Right lobe of liver (tissue), 6 donors: ENCODE data around the gene MST1. TPM values are rescaled to one million over a fixed set of nuclear protein-coding genes. Genes with fewer than 3 reads are reported as not detected.

Experiments
- ATAC-seq, 4 donors: fragments of 200-7000 bp; cut with Tn5 transposase; one replicate each; pipeline ENCODE4 v1.9.1; 2020; ENCODE audit warnings: mild to moderate bottlenecking in 4 of 4, moderate library complexity in 4 of 4
- DNase-seq, 3 donors: peaks; one replicate each; pipeline ENCODE4 v3.0.0-alpha.2; 2020
- H3K27ac ChIP-seq, 3 donors: fragments of 200-600 bp; one replicate each; pipeline ENCODE4 v1.8.0; 2022
- H3K27me3 ChIP-seq, 2 donors: fragments of 200-600 bp; one replicate each; pipeline ENCODE4 v1.8.0; 2022
- H3K36me3 ChIP-seq, 4 donors: fragments of 200-600 bp; sonication (generic) in 1 of 4; one replicate each; pipeline versions ENCODE4 v1.5.1 to v1.8.0; 2017 to 2022; ENCODE audit warnings: control low read depth in 1 of 4
- H3K4me1 ChIP-seq, 4 donors: fragments of 200-600 bp; sonication (generic) in 1 of 4; one replicate each; pipeline versions ENCODE4 v1.5.1 to v1.8.0; 2017 to 2022; ENCODE audit warnings: control low read depth in 1 of 4
- H3K4me3 ChIP-seq, 3 donors: fragments of 200-600 bp; one replicate each; pipeline ENCODE4 v1.8.0; 2022
- H3K9me3 ChIP-seq, 4 donors: fragments of 200-600 bp; sonication (generic) in 1 of 4; one replicate each; pipeline versions ENCODE4 v1.5.1 to v1.8.0; 2017 to 2022; ENCODE audit warnings: control low read depth in 1 of 4
- POLR2A ChIP-seq: fragments of 450-650 bp; IDR thresholded peaks from one replicate; pipeline ENCODE4 v1.6.1; 2017; ENCODE audit warnings: antibody characterized with exemption, mild to moderate bottlenecking
- WGBS: methylation state at CpG from one replicate; pipeline ENCODE4 v1.1.6; 2018; ENCODE audit warnings: low coverage, low lambda C conversion rate; ENCODE audit not compliant: insufficient coverage; ENCODE audit errors: missing lambda C conversion rate; 5-methylcytosine and 5-hydroxymethylcytosine counted together
- intact Hi-C, 2 donors: fragments of 100-400 bp; cut with DNase I; formaldehyde crosslinking; loops; one replicate each; pipeline versions ENCODE4 v1.11.2 to v1.14.1; 2022
- total RNA-seq, 6 experiments: library from RNA; depleted of rRNA in 2 of 6; stranded (reverse); fragments of >200 nt in 2 of 6; fragmentation: NEBNext Ultra II Directional in 3 of 6; extraction: Animal tissue kit (Norgen Biotek cat#: 25700) in 3 of 6; gene quantifications; one replicate each; pipeline versions ENCODE4 v1.1.0 to v1.2.4, GENCODE V29; 2016 to 2023
- TF ChIP-seq, protein P1 (sequence below), 4 donors: fragments of 200-600 bp in 3 of 4; fragments of 450-650 bp in 1 of 4; IDR thresholded peaks; one replicate each; pipeline versions ENCODE4 v1.5.1 to v1.8.0; 2016 to 2022; ENCODE audit warnings: antibody characterized with exemption in 4 of 4, mild to moderate bottlenecking in 2 of 4
- donor health status: DM: no; HTN: yes; CAD: no.
- donor health status: DM: no; HTN: no; CAD: no.
- donor health status: DM: no; HTN: no; CAD: no.
- donor health status: DM: no; HTN: yes; CAD: no.
- donor health status: DM: no; HTN: yes; CAD: no.

Gene MST1
- total RNA-seq, 6 experiments from 2014 or later = 321 to 695 (median 632) TPM

DNA sequence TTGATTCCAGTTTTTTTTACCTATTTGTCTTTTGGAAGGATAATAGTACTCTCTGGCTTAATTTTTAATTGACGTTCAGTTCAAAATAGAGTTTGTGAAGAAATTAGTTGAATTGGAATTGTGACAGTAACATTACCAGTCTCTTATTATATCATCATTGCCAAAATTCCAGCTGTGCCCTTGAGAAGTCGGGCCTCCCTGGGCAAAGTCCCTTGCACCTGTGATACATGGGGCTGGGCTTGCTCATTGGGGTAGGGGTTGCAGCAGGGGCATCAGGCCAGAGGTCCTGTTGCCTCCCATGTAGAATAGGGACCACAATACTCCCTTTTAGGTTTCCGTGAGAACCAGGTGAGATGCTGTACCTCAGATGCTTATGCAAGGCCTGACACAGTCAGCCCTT lies 43.0 kb downstream of the MST1 start:
- Histone ChIP-seq H3K9me3 (no peaks in the 10 kb centered on the region), H3K27me3 (no peaks in the 10 kb centered on the region), H3K36me3 (no peaks in the 10 kb centered on the region), H3K27ac (no peak overlapping the region), H3K4me1 (peaks cover 0 to 9% (median 0%) of the 10 kb centered on the region in 4 donors), H3K4me3 (no peak overlapping the region)
- ATAC-seq = peak in 3 of 4 donors; percentile 8 to 50 (median 43)
- TF ChIP-seq POLR2A = no peak
- TF ChIP-seq, protein P1, sequence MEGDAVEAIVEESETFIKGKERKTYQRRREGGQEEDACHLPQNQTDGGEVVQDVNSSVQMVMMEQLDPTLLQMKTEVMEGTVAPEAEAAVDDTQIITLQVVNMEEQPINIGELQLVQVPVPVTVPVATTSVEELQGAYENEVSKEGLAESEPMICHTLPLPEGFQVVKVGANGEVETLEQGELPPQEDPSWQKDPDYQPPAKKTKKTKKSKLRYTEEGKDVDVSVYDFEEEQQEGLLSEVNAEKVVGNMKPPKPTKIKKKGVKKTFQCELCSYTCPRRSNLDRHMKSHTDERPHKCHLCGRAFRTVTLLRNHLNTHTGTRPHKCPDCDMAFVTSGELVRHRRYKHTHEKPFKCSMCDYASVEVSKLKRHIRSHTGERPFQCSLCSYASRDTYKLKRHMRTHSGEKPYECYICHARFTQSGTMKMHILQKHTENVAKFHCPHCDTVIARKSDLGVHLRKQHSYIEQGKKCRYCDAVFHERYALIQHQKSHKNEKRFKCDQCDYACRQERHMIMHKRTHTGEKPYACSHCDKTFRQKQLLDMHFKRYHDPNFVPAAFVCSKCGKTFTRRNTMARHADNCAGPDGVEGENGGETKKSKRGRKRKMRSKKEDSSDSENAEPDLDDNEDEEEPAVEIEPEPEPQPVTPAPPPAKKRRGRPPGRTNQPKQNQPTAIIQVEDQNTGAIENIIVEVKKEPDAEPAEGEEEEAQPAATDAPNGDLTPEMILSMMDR (IDR thresholded peaks at IDR 0.05) = no peak
- intact Hi-C loops = no loop called here
- 19% methylated on average over 2 of the region's 3 CpGs for WGBS
- DNase-seq = no peak

DNA sequence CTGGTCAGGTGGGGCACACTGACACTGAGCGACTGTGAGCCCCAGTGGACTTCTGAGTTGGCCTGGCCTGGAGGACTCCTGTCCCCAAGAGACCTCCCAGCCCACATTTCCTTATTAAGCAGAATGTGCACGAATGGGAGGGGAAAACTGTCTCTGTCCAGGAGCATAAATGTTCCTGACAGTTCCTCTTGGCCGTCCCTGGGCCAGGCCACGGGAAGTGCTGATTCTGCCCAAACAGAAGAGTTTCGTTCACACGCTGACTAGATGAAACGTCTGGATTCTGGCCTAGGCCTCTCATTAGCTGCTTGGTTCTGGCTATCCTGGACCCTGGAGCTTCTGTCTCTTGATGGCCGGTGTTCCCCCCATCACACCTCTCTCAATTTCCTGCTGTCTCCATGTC lies 44.6 kb downstream of the MST1 start:
- TF ChIP-seq, protein P1 (IDR thresholded peaks at IDR 0.05) = no peak
- no peak for TF ChIP-seq POLR2A
- Histone ChIP-seq H3K36me3 (no peaks in the 10 kb centered on the region), H3K9me3 (no peaks in the 10 kb centered on the region), H3K27me3 (no peaks in the 10 kb centered on the region), H3K4me3 (no peak overlapping the region), H3K4me1 (peaks cover 0 to 9% (median 0%) of the 10 kb centered on the region in 4 donors), H3K27ac (no peak overlapping the region)
- intact Hi-C loops = no loop called here
- peak in 3 of 4 donors; percentile 11 to 69 (median 23) for ATAC-seq
- DNase-seq = no peak
- WGBS = 81% methylated on average over 6 of the region's 8 CpGs

DNA sequence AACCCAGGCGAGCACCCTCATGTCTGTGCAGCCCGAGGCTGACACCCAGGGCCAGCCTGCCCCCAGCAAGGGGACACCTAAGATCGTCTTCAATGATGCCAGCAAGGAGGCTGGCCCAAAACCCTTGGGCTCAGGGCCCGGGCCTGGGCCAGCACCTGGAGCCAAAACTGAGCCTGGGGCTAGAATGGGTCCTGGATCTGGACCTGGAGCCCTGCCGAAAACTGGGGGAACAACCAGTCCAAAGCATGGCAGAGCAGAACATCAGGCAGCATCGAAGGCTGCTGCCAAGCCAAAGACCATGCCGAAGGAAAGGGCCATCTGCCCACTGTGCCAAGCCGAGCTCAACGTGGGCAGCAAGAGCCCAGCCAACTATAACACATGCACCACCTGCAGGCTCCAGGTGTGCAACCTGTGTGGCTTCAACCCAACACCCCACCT lies 46.5 kb downstream of the MST1 start:
- intact Hi-C loops = no loop called here
- Histone ChIP-seq H3K27me3 (no peaks in the 10 kb centered on the region), H3K9me3 (no peaks in the 10 kb centered on the region), H3K4me1 (peaks cover 0 to 9% (median 0%) of the 10 kb centered on the region in 4 donors), H3K4me3 (no peak overlapping the region), H3K36me3 (no peaks in the 10 kb centered on the region), H3K27ac (no peak overlapping the region)
- WGBS = no CpG with 5 or more reads among the region's 9 CpGs
- no peak for DNase-seq
- ATAC-seq = no peak
- TF ChIP-seq, protein P1 (IDR thresholded peaks at IDR 0.05) = no peak
- no peak for TF ChIP-seq POLR2A

DNA sequence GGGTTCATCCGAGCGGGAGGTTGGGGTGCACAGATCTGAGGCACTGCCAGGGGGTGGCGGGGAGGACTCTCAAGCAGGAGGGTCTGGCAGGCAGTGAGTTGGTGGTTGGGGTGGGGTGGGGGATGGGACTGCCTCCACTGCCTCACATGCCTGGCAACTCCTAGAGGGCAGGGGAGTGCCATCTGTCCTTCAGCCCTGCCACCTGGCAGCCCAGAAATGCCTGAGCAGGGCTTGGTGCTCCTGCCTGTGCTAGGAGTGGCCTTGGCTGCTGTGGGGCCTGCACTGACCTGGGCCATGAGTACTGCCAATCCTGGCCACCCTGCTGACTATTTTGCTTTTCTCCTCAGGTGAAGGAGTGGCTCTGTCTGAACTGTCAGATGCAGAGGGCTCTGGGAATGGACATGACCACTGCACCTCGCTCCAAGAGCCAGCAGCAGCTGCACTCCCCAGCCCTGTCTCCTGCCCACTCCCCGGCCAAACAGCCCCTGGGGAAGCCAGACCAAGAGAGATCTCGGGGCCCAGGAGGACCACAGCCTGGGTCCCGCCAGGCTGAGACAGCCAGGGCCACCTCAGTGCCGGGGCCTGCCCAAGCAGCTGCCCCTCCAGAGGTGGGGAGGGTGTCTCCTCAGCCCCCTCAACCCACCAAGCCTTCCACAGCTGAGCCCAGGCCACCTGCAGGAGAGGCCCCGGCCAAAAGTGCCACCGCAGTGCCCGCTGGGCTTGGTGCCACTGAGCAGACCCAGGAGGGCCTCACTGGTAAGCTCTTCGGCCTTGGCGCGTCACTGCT lies 47.2 kb downstream of the MST1 start:
- Histone ChIP-seq H3K27me3 (no peaks in the 10 kb centered on the region), H3K4me1 (peaks cover 0 to 9% (median 0%) of the 10 kb centered on the region in 4 donors), H3K4me3 (no peak overlapping the region), H3K27ac (no peak overlapping the region), H3K9me3 (no peaks in the 10 kb centered on the region), H3K36me3 (no peaks in the 10 kb centered on the region)
- intact Hi-C loops = no loop called here
- DNase-seq (no peak), ATAC-seq (no peak)
- no peak for TF ChIP-seq POLR2A
- TF ChIP-seq, protein P1 (IDR thresholded peaks at IDR 0.05) = no peak
- WGBS = 87% methylated on average over 4 of the region's 14 CpGs
